ENCODE results near the gene ARHGAP42. TPM values are rescaled to one million over a fixed set of nuclear protein-coding genes. Genes with fewer than 3 reads are reported as not detected.
A peak's percentile ranks its signal among the peaks of the same experiment; 100 is the strongest.

Gene ARHGAP42
- total RNA-seq, 4 donors from 2014 or later: 28.5 to 52.2 (median 40.4) TPM

- 27 to 41% methylated on average over 3 of the region's 3 CpGs for WGBS, 2 donors
- H3K9me3 ChIP-seq: no peaks in the 10 kb centered on the region
- no peaks in the 10 kb centered on the region for H3K27me3 ChIP-seq
- H3K4me3 ChIP-seq: no peak overlapping the region
- H3K4me1 ChIP-seq: peaks cover 0 to 29% (median 0%) of the 10 kb centered on the region in 4 donors
- H3K36me3 ChIP-seq: no peaks in the 10 kb centered on the region
- TF ChIP-seq POLR2A (IDR thresholded peaks at IDR 0.05) (no peak), EP300 (IDR thresholded peaks at IDR 0.05) (no peak), CTCF (IDR thresholded peaks at IDR 0.05) (no peak)
- DNase-seq (ENCODE audit: low spot score in 2 of 2): no peak
- H3K27ac ChIP-seq: peak overlapping the region in 2 of 4 donors; percentile 68 to 73
These were observed 242.3 kb downstream of the ARHGAP42 start for GRCh38 chr11:100929377-100929776.

GRCh38 chr11:100930185-100930778, 243.2 kb downstream of the ARHGAP42 start:
- WGBS, 2 donors: 36 to 40% methylated on average over 5 of the region's 5 CpGs

GRCh38 chr11:100932474-100933100, 245.5 kb downstream of the ARHGAP42 start:
- H3K9me3 ChIP-seq: no peaks in the 10 kb centered on the region
- H3K4me1 ChIP-seq: peaks cover 0 to 29% (median 0%) of the 10 kb centered on the region in 4 donors
- no peaks in the 10 kb centered on the region for H3K36me3 ChIP-seq
- DNase-seq (ENCODE audit: low spot score in 2 of 2): no peak
- H3K27ac ChIP-seq: no peak overlapping the region
- TF ChIP-seq POLR2A (IDR thresholded peaks at IDR 0.05) (no peak), CTCF (IDR thresholded peaks at IDR 0.05) (peak; percentile 23 to 59 (median 36))
- no peaks in the 10 kb centered on the region for H3K27me3 ChIP-seq
- no peak overlapping the region for H3K4me3 ChIP-seq
- 20 to 40% methylated on average over 3 of the region's 3 CpGs for WGBS, 2 donors

More at GRCh38 chr11:100930185-100930778, 243.2 kb downstream of the ARHGAP42 start:
- peak; percentile 58 to 79 (median 62) for TF ChIP-seq CTCF (IDR thresholded peaks at IDR 0.05)
- no peak for TF ChIP-seq POLR2A (IDR thresholded peaks at IDR 0.05)
- TF ChIP-seq EP300 (IDR thresholded peaks at IDR 0.05): no peak
- DNase-seq (ENCODE audit: low spot score in 2 of 2): no peak
- H3K4me3 ChIP-seq: peak overlapping the region in 1 of 4 donors; percentile 16
- H3K27me3 ChIP-seq: no peaks in the 10 kb centered on the region
- H3K4me1 ChIP-seq: peaks cover 0 to 29% (median 0%) of the 10 kb centered on the region in 4 donors
- H3K27ac ChIP-seq: peak overlapping the region in 2 of 4 donors; percentile 68 to 73
- H3K9me3 ChIP-seq: no peaks in the 10 kb centered on the region
- H3K36me3 ChIP-seq: no peaks in the 10 kb centered on the region

- 81% methylated on average over 6 of the region's 6 CpGs for WGBS, 2 donors
These were observed 249.7 kb downstream of the ARHGAP42 start for GRCh38 chr11:100936781-100937180.

More at GRCh38 chr11:100936781-100937180, 249.7 kb downstream of the ARHGAP42 start:
- Histone ChIP-seq H3K9me3 (no peaks in the 10 kb centered on the region), H3K4me1 (peaks cover 0 to 32% (median 0%) of the 10 kb centered on the region in 4 donors), H3K4me3 (no peak overlapping the region), H3K27me3 (no peaks in the 10 kb centered on the region), H3K27ac (no peak overlapping the region), H3K36me3 (no peaks in the 10 kb centered on the region)
- no peak for DNase-seq (ENCODE audit: low spot score in 2 of 2)
- no peak for TF ChIP-seq EP300 (IDR thresholded peaks at IDR 0.05)
- TF ChIP-seq CTCF (IDR thresholded peaks at IDR 0.05): no peak
- TF ChIP-seq POLR2A (IDR thresholded peaks at IDR 0.05): no peak
